Testis (tissue), 2 donors: ENCODE data around the gene TMEM269.

ENCODE experiments used
- CTCF ChIP-seq, 3 experiments: fragments of 450-650 bp in 2 of 3; fragments of 200-600 bp in 1 of 3; sonication (generic) in 1 of 3; IDR thresholded peaks; one replicate each; pipeline ENCODE4 v1.5.1; 2016 to 2019; ENCODE audit warnings: antibody characterized with exemption in 3 of 3, mild to moderate bottlenecking in 2 of 3, moderate library complexity in 1 of 3
- POLR2A ChIP-seq: fragments of 450-650 bp; IDR thresholded peaks from one replicate; pipeline ENCODE4 v1.6.1; 2017; ENCODE audit warnings: antibody characterized with exemption, mild to moderate bottlenecking, moderate library complexity

- TF ChIP-seq CTCF (IDR thresholded peaks at IDR 0.05) (no peak), POLR2A (no peak)
Measured at GRCh38 chr1:42746436-42747105, 38.2 kb upstream of the TMEM269 start.
